Fibroblast of lung (primary cell): ENCODE results near the gene ZNF346.

Experiments used
- CTCF ChIP-seq, 2 donors: IDR thresholded peaks in 1 of 2; conservative IDR thresholded peaks in 1 of 2; 1 replicate in 1 of 2; 2 replicates in 1 of 2; pipeline ENCODE4 v1.5.1; 2011 to 2012; ENCODE audit warnings: low read length in 2 of 2, control low read depth in 1 of 2, inconsistent platforms in 1 of 2, low read depth in 1 of 2, mild to moderate bottlenecking in 1 of 2
- EZH2 ChIP-seq: IDR thresholded peaks from 2 replicates; pipeline ENCODE4 v1.5.1; 2012; ENCODE audit warnings: low read length, control low read depth, mild to moderate bottlenecking; ENCODE audit errors: missing control alignments

- peak; percentile 100 for TF ChIP-seq CTCF (conservative IDR thresholded peaks at IDR 0.05 in 1 of 2, IDR thresholded peaks at IDR 0.05 in 1 of 2; ENCODE audit: low read depth in 1 of 2, low read length in 2 of 2)
- no peak for TF ChIP-seq EZH2
Observed at GRCh38 chr5:177113566-177114424, 91.3 kb downstream of the ZNF346 start.
